ENCODE data around the gene NYAP1.
A peak's percentile ranks its signal among the peaks of the same experiment; 100 is the strongest.
"Not testable (repeated sequence)": the region's sequence is repeated elsewhere in the genome, so short reads cannot be mapped to it uniquely, and the experiment has no call there.

The NYAP1 gene

GRCh38 chr7:100513212-100513810, 29.6 kb downstream of the NYAP1 start:
- no peak for DNase-seq (ENCODE audit: low spot score)

GRCh38 chr7:100515072-100515532, 31.4 kb downstream of the NYAP1 start:
- no peak for DNase-seq (ENCODE audit: low spot score)

- no peak for DNase-seq (ENCODE audit: low spot score)
Measured at GRCh38 chr7:100516135-100516812, 32.5 kb downstream of the NYAP1 start.

GRCh38 chr7:100517305-100517704, 33.6 kb downstream of the NYAP1 start:
- no peak for DNase-seq (ENCODE audit: low spot score)

GRCh38 chr7:100519580-100519979, 35.9 kb downstream of the NYAP1 start:
- DNase-seq (ENCODE audit: low spot score): no peak

- DNase-seq (ENCODE audit: low spot score): no peak
Measured at GRCh38 chr7:100520138-100520537, 36.4 kb downstream of the NYAP1 start.

GRCh38 chr7:100521076-100521475, 37.3 kb downstream of the NYAP1 start:
- DNase-seq (ENCODE audit: low spot score): no peak

- DNase-seq (ENCODE audit: low spot score): not testable (repeated sequence)
Measured at GRCh38 chr7:100521909-100522593, 38.3 kb downstream of the NYAP1 start.

GRCh38 chr7:100523192-100523591, 39.5 kb downstream of the NYAP1 start:
- DNase-seq (ENCODE audit: low spot score): not testable (repeated sequence)

GRCh38 chr7:100528108-100528866, 44.6 kb downstream of the NYAP1 start:
- not testable (repeated sequence) for DNase-seq (ENCODE audit: low spot score)

- DNase-seq (ENCODE audit: low spot score): no peak
Measured at GRCh38 chr7:100532165-100533022, 48.7 kb downstream of the NYAP1 start.

GRCh38 chr7:100535982-100536381, 52.3 kb downstream of the NYAP1 start:
- not testable (repeated sequence) for DNase-seq (ENCODE audit: low spot score)

GRCh38 chr7:100536695-100537094, 53.0 kb downstream of the NYAP1 start:
- not testable (repeated sequence) for DNase-seq (ENCODE audit: low spot score)

GRCh38 chr7:100538348-100538653, 54.6 kb downstream of the NYAP1 start:
- DNase-seq (ENCODE audit: low spot score): no peak

GRCh38 chr7:100538654-100539435, 55.1 kb downstream of the NYAP1 start, which contains the start of gene AGFG2:
Gene AGFG2 (plus strand): TSS chr7:100539203. CDS start chr7:100539347, 144 bp downstream.
- peak; percentile 98 for DNase-seq (ENCODE audit: low spot score)

- no peak for DNase-seq (ENCODE audit: low spot score)
Measured at GRCh38 chr7:100539436-100540006, 55.8 kb downstream of the NYAP1 start.

- DNase-seq (ENCODE audit: low spot score): peak; percentile 84
Measured at GRCh38 chr7:100540073-100540723, 56.5 kb downstream of the NYAP1 start.

GRCh38 chr7:100541309-100541708, 57.6 kb downstream of the NYAP1 start:
- not testable (repeated sequence) for DNase-seq (ENCODE audit: low spot score)

- DNase-seq (ENCODE audit: low spot score): no peak
Measured at GRCh38 chr7:100543586-100543985, 59.9 kb downstream of the NYAP1 start.

- no peak for DNase-seq (ENCODE audit: low spot score)
Measured at GRCh38 chr7:100544386-100544785, 60.7 kb downstream of the NYAP1 start.
